Activated CD4-positive, alpha-beta T cell treated with anti-CD3 and anti-CD28 coated beads for 4 hours (primary cell): ENCODE results near the gene SCFD2.
"Not testable (repeated sequence)": the region's sequence is repeated elsewhere in the genome, so short reads cannot be mapped to it uniquely, and the experiment has no call there.

Experiments used
- DNase-seq, 2 donors: peaks; one replicate each; pipeline ENCODE4 v3.0.0-alpha.2; 2020

Gene SCFD2

DNA sequence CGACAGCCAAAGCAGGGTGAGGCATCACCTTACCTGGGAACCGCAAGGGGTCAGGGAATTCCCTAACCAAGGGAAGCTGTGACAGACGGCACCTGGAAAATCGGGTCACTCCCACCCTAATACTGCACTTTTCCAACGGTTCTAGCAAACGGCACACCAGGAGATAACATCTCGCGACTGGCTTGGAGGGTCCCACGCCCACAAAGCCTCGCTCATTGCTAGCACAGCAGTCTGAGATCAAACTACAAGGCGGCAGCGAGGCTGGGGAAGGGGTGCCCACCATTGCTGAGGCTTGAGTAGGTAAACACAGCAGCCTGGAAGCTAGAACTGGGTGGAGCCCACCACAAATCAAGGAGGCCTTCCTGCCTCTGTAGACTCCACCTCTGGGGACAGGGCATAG lies 25.7 kb downstream of the SCFD2 start:
- not testable (repeated sequence) for DNase-seq

DNA sequence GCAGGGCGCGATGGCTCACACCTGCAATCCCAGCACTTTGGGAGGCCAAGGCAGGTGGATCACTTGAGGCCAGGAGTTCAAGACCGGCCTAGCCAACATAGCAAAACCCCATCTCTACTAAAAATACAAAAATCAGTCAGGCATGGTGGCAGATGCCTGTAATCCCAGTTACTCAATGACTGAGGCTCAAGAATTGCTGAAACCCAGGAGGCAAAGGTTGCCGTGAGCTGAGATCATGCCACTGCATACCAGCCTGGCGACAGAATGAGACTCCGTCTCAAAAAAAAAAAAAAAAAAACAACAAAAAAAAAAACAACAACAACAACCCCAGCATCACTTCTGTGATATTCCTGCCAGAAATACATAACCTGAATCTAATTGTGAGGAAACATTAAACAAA lies 30.9 kb downstream of the SCFD2 start:
- not testable (repeated sequence) for DNase-seq

DNA sequence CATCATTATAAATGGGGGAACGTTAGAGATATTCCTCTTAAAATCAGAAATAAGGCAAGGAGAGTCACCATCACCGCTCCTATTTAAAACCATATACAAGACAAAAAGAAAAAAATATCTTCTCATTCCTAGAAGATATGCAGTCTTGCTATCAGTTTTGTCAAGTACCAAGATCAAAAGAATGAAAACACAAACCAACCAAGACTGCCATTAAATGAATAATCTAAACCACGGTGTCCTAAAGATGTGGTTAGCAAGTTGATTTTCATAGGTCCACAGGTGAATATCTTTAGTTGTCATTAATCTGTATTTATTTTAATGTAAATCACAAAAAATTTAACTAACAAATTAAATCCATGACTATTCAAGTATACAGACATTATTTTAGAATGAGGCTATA lies 39.3 kb downstream of the SCFD2 start:
- no peak for DNase-seq

DNA sequence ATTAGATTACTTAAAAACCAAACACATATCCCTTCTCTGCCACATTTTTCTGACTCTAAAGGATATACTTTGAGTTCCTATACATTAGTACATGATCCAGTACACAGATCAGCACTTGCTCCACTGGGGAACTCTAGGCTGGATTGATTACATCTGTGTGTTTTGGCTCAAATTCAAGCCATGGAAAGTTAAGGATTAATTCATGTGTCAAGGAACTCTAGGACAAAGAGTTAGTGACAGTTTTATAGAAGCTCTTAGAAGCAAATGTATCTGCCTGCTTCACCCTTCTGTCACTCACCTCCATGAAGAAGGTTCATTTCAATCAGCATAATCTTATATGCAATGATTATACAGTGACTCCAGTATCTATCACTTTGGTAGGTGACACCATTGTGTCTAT lies 43.2 kb downstream of the SCFD2 start:
- DNase-seq, result no peak

DNA sequence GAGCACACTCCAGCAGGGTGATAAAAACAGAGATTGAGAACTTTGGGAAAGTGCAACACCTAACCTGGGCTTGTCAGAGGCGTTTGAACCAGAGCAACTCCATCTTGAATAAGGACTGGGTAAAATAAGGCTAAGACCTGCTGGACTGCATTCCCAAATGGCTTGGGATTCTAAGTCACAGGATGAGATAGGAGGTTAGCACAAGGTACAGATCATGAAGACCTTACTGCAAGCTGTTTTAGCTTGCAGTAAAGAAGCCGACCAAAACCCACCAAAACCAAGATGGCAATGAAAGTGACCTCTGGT lies 43.9 kb downstream of the SCFD2 start:
- no peak for DNase-seq

DNA sequence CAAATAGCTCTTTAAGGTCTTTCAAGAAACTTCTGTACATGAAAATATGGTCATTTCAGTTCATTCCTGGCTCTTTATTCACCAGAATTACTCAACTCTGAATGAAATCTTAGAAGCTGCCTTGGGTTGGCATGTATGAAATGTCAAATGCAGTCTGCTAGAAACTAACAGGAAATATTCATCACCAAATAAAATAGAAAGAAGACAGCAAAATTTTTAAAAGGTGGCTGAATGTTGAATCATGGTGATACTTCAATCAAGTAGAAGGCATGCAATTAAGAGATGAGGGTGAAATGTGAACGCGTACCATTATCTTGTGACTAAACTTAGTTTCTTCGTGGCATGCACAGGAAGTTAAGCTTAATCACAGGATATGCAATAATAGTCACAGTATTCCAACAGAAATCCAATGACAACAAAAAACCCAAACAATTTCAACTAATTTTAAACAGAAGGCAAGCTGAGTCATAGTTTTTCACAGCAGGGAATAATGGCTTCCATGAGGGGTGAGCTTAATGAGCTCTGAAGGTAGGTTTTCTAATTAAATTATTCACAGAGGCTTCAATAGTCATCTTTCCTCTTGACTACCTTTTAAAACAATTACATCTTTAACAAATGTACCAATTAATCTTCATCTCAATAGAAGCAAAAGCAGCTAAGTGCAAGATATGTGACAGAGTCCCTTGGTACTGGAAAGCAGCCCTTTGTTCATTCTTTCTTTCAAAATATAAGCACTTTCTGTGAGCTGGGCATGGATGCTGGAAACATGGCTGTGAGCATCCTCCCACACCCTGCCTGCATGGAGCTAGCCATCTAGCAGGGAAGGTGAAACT lies 44.5 kb downstream of the SCFD2 start:
- DNase-seq, result no peak

DNA sequence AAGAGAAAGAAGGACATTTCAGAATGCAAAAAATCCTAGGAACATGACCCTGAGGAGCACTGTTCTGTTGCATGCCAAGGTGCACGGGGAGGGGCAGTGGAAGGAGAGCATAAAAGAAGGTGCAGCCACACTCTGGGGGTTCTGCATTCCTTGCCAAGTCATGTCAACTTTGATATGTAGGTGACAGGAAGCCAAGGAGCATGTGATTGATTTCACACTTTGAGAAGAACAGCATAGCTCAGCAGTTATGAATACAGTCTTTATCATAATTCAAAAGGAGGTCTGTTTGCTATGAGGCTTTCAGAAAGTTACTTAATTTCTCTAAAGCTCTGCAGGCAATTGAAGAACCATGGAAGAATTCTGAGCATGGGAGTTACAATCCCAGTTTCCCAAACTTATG lies 50.6 kb downstream of the SCFD2 start:
- DNase-seq, result no peak

DNA sequence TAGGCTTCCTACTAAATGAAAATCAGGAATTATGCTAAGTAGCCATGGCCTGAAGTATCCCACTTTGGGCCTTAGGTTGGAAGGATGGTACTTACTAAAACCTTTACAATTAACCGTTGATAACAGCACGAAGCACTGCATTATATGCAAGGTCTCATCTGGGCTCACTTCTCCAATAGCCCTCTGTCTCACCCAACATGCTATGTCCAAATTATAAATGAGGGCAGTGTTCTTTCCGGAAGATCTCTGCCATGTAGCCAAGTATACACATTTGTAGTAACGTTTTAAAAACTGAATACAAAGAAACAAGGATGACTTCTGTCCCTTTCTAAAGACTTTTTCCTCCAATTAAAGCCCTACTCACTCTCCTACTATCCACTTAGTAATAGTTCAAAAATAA lies 51.6 kb downstream of the SCFD2 start:
- DNase-seq, result no peak

DNA sequence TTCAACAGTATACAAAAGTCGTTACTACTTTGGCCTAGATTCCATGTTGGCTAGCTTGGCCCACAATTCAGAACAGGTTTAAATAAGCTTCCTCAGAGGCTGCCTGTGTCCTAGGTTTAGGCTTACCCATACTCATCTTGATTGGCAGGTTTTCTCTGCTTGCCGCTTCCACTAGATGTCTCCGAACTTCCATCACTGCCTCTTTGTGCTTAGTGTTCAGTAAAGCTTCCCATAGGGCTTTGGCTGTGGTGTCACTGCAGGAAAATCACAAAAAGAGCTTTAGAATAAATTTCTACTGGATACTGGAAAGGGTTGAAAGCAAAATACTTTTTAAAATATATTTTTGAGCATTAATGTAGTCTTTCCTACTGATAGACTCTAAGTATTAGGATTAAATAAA lies 52.4 kb downstream of the SCFD2 start:
- DNase-seq, result no peak

DNA sequence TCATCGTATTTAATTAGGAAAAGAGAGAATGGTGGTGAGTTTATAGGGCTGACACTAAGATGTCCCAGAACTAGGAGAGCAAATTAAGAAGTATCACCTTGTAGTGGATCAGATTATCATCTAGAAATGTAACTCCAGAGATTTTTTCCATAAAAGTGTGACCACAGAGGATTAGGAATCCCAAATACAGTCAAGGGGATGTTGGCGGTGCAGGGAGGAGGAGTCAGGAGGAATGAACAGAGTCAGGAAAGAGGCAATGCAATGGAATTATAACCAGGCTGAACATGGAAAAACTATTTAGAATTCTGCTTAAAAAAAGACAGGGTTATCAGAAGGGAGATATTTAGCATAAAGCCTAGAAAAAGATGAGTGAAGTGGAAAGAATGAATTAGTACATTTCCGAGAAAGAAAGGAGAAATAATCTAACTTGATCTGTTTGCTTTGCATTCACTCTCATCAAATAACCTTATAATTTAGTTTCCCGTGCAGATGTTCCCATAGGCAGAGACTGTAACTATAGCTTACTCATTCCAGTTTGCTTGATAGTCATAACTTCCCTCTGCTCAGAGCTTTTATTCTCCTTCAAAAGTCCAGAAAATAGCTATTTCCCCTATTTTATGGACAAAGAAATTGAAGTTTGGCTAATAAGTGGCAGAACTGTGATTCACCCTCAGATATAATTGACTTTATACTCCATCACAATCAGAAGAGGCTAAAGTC lies 56.4 kb downstream of the SCFD2 start:
- no peak for DNase-seq

DNA sequence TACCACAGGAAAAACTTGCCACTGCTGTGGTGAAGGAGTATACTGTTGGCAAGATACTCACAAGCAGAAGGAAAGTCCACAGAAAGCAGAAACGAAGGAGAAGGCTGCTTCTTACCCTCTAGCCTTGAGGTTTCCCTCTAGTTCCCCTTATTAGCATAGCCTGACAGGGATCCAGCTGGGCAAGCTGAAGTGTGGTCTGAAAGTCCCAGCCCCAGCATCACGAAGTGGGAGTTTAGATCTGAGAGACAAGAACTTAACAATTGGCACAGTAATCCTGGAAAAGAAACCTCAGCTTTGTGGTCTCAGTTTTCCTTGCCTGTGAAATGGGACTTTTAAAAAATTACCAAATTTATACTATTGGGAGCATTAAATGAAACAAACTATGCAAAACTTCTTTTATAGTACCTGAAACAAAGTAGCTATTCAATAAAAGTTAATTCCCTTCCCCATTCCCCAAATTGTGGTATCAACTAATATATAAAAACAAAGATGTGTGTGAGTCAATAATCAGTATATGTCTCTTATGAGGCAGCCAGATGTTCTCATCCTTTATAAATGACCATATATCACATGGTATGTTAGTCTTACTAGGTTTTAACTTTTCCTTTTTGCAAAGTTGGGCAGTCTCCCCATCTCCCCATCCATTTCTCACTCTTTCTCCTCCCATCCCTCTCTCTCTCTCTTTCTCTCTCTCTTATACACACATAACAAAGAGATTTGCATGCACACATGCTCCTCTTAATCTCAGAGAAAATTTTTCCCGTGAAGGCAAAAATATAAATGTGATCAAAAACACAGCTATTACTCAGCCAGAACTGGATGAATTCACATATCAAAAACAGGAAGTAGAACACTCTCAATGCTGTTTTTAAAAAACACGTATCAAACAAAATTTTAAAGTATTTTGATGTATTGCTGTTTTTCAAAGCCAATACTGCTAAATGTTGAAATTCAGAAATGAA lies 57.8 kb downstream of the SCFD2 start:
- DNase-seq, result no peak

DNA sequence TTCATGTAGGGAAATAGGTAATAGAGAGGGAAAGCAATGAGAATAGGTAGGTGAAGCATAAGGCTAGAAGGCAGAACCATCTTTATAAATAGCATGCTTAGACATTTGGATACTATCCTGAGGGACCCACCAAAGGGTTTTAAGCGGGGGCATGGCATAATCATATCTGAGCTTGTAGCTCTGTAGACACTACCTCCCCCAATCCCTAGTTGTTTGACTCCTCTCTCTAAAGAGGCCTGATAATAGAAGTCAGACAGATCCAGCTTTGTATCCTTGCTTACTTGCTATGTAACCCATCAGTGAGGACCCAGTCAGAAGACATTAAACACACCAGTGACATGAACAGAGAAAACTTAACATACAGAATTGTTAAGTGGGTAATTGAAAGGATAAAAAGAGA lies 58.7 kb downstream of the SCFD2 start:
- DNase-seq, result no peak

DNA sequence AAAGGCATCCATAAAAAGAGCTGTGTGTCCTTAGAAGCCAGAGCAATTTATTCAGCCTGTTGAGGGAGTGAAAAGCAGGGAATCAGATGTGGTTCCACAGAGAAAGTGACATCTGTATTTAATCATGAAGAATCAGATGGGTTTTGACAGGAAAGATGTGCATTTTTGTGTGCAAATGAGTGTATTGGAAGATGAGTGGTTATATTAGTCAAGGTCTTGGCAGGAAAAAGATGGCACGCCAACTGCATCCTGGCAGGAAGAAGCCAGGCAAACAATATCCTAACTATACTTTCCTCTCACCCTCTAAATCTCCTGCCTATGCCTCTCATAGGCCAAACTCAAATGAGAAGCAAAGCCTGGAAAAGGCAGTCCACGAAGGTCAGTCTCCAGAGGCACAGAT lies 59.1 kb downstream of the SCFD2 start:
- DNase-seq, result no peak

DNA sequence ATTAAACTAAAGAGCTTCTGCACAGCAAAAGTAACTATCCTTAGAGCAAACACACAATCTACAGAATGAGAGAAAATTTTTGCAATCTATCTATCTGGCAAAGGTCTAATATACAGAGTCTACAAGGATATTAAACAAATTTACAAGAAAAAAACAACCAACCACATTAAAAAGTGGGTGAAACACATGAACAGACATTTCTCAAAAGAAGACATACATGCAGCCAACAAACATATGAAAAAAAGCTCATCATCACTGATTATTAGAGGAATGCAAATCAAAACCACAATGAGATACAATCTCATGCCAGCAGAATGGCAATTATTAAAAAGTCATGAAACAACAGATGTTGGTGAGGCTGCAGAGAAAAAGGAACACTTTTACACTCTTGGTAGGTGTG lies 73.7 kb downstream of the SCFD2 start:
- DNase-seq, result not testable (repeated sequence)

DNA sequence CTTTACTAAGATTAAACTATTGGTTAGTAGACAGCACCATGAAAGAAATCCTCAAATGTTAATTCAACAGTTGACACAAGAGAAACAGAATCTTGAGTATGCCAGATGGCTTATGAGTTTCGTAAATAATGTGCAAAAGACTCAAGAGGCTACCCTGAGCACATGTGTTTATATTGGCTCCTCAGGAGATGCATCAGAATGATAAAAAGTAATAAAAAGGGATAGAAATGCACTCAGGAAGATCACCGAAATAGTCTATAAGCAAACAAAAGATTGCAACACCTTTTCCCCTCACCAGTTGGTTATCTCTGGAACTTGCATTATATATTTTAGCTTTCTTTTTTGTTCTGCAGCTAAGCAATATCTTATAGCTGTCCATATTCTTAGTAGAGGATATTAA lies 84.4 kb downstream of the SCFD2 start:
- no peak for DNase-seq

DNA sequence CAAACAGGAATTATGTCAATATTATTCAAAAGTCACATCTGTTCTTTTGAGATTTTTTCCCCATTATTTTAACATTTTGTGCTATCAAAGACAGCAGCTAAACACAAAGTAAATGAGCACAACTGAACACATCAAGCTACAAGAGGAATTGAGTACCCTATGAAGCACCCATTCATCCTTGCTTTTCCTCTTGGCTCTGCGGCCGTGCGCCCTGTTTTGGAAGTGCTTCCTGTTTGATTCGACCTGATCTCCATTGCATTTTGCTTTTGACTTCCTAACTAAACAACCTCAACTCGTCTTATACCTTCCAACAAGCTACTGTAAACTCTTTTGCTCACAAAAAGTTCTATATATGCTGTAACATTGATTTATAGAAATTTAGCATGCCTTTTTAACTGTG lies 85.0 kb downstream of the SCFD2 start:
- no peak for DNase-seq

DNA sequence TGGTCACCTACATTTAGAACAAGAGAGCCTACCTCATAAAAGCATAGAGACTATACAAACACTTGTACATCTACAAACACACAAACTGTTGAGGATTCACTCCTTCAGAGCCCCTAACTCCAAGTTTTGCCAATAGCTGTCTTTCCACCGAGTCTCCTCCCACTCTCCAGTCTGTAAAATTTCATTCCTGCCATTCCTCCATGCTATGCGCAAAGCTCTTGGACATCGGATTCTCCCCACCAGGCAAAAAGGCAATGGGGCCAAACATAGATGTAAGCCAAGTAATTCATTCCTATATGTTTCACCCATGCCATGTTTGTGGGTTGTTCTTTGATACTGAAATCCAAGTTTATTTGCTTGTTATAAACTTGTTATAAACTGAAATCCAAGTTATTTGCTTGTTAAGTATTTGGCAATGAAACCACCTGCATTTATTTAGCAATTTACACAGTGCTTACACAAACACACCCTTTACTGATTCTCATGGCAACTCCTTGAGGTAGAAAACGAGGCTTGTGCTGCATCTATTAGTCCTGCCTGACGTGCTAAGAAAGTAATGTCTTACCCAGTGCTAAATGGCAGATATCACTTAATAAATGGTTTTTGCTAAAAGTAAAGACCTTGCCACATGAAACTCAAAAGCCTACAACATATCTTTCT lies 91.1 kb downstream of the SCFD2 start:
- DNase-seq, result no peak

DNA sequence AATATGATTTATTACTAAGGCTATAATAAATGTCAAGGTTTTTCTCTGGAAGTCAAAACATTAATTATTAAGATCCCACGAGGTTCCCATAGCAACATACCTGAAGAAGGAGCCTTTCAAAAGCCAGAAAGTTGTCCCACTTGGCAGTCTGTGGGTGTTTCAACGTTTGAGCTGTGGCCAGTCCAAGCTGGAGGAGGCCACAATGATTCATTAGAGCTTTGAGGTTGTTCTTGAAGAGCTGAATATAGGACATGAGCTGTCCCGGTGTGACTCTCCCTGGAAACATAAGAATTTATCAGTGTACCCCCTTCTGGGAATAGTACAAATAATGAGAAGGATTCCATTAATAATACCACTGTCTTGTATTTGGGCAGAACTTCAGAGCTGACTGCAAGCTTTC lies 92.1 kb downstream of the SCFD2 start:
- no peak for DNase-seq

DNA sequence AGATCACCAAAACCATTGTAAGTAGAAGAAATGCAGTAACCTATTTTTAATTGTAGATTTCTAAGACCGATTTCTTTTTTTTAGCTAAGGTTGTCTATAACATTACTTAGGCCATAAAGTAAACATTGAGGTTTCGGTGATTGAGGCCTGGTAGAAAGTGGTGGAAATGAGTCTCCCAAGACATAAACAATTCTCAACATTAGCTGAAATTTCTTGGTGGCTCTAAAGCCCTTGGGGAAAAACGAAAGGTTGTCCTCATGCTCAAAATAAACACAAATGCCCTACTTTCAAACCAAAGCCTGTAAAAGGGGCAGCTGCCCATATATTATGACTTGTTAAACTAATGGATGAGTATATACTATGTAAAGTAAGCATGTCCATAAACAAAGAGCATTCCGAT lies 98.8 kb downstream of the SCFD2 start:
- no peak for DNase-seq

DNA sequence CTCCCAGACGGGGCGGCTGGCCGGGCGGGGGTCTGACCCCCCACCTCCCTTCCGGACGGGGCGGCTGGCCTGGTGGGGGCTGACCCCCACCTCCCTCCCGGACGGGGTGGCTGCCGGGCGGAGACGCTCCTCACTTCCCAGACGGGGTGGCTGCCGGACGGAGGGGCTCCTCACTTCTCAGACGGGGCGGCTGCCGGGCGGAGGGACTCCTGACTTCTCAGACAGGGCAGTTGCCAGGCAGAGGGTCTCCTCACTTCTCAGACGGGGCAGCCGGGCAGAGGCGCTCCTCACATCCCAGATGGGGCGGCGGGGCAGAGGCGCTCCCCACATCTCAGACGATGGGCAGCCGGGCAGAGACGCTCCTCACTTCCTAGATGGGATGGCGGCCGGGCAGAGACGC lies 109.9 kb downstream of the SCFD2 start:
- not testable (repeated sequence) for DNase-seq

DNA sequence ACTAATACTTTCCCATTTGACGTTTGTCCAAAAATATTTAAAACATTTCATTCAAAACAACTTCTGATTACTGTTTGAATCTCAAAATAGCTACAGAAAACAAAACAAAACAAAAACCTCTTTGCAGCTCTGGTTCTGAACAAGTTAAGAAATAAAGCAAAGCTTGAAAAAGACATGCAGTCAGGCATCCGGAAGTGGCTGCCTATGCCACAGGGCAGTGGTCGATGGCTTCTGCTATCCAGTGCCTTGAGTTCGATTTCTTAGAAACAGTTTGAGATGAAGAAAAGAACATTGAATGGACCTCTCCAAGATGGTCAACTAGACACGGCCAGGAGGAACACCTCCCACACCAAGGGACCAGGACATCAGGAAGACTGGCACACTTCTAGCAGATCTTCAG lies 125.3 kb downstream of the SCFD2 start:
- DNase-seq, result no peak

DNA sequence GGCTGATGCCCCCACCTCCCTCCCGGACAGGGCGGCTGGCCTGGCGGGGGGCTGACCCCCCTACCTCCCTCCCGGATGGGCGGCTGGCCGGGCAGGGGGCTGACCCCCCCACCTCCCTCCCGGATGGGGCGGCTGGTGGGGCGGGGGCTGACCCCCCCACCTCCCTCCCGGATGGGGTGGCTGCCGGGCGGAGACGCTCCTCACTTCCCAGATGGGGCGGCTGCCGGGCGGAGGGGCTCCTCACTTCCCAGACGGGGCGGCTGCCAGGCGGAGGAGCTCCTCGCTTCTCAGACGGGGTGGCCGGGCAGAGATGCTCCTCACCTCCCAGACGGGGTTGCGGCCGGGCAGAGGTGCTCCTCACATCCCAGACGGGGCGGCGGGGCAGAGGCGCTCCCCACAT lies 127.5 kb downstream of the SCFD2 start:
- DNase-seq, result not testable (repeated sequence)

DNA sequence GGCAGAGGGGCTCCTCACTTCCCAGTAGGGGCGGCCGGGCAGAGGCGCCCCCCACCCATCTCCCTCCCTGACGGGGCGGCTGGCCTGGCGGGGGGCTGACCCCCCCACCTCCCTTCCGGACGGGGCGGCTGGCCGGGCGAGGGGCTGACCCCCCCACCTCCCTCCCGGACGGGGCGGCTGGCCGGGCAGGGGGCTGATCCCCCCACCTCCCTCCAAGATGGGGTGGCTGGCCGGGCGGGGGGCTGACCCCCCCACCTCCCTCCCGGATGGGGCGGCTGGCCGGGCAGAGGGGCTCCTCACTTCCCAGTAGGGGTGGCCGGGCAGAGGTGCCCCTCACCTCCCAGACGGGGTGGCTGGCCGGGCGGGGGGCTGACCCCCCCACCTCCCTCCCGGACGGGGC lies 128.1 kb downstream of the SCFD2 start:
- not testable (repeated sequence) for DNase-seq
